Measurements from ENCODE around the gene RAB15. TPM values are rescaled to one million over a fixed set of nuclear protein-coding genes. Genes with fewer than 3 reads are reported as not detected.

Gene RAB15
- polyA plus RNA-seq, 1 donor (not counting 4 experiments of a cell fraction or from before 2014, with no cell fraction given) = 2.1 TPM

GRCh38 chr14:64906022-64906421 is 66.1 kb downstream of the RAB15 start:
- no peak for FAIRE-seq
- H3K4me2 ChIP-seq (ENCODE audit: control insufficient read depth, extremely low read depth, insufficient read depth, low read depth, low read length) = peak overlapping the region; percentile 28
- H3K9me1 ChIP-seq (ENCODE audit: control insufficient read depth, extremely low read depth, insufficient read depth, low read length) = no peaks in the 10 kb centered on the region
- no peaks in the 10 kb centered on the region for H3K36me3 ChIP-seq (ENCODE audit: control insufficient read depth in 2 of 2, extremely low read depth in 1 of 2, insufficient read depth in 2 of 2, low read length in 2 of 2)
- no peak overlapping the region for H3K9ac ChIP-seq (ENCODE audit: control insufficient read depth, extremely low read depth, insufficient read depth, low read length)
- dilution Hi-C loops (cut with MboI; ENCODE audit: extremely low pct_ligation_motif_present, low sequenced_read_pairs) = no loop called here
- no peaks in the 10 kb centered on the region for H3K79me2 ChIP-seq (ENCODE audit: control insufficient read depth, insufficient read depth, low read length)
- no peak for DNase-seq (ENCODE audit: low read depth, low spot score)
- H3K4me1 ChIP-seq (ENCODE audit: control insufficient read depth, extremely low read depth, insufficient read depth, low read length) = no peaks in the 10 kb centered on the region
- peak overlapping the region; percentile 56 for H2AFZ ChIP-seq (ENCODE audit: control insufficient read depth, low read length)
- H4K20me1 ChIP-seq (ENCODE audit: control insufficient read depth, extremely low read depth, insufficient read depth, low read length) = no peaks in the 10 kb centered on the region
- no peak overlapping the region for H3K4me3 ChIP-seq (ENCODE audit: control insufficient read depth in 2 of 3, extremely low read depth in 1 of 3, insufficient read depth in 2 of 3, low read depth in 1 of 3, low read length in 3 of 3)
- H3K9me3 ChIP-seq (ENCODE audit: control insufficient read depth, low read depth, low read length) = no peaks in the 10 kb centered on the region
- TF ChIP-seq EZH2 (IDR thresholded peaks at IDR 0.05; ENCODE audit: low read length) (no peak), CTCF (optimal IDR thresholded peaks at IDR 0.05 in 1 of 3, IDR thresholded peaks at IDR 0.05 in 1 of 3, conservative IDR thresholded peaks at IDR 0.05 in 1 of 3; ENCODE audit: extremely low read depth in 1 of 3, insufficient read depth in 2 of 3, low read length in 3 of 3) (no peak)
- no peaks in the 10 kb centered on the region for H3K27me3 ChIP-seq (ENCODE audit: control insufficient read depth, extremely low read depth, insufficient read depth, low read length)
- H3K27ac ChIP-seq (ENCODE audit: control insufficient read depth, insufficient read depth, low read length) = no peak overlapping the region

- Histone ChIP-seq H3K9me3 (ENCODE audit: control insufficient read depth, low read depth, low read length) (no peaks in the 10 kb centered on the region), H2AFZ (ENCODE audit: control insufficient read depth, low read length) (no peak overlapping the region), H3K36me3 (ENCODE audit: control insufficient read depth in 2 of 2, extremely low read depth in 1 of 2, insufficient read depth in 2 of 2, low read length in 2 of 2) (no peaks in the 10 kb centered on the region), H3K4me3 (ENCODE audit: control insufficient read depth in 2 of 3, extremely low read depth in 1 of 3, insufficient read depth in 2 of 3, low read depth in 1 of 3, low read length in 3 of 3) (no peak overlapping the region), H3K4me1 (ENCODE audit: control insufficient read depth, extremely low read depth, insufficient read depth, low read length) (no peaks in the 10 kb centered on the region), H3K27me3 (ENCODE audit: control insufficient read depth, extremely low read depth, insufficient read depth, low read length) (no peaks in the 10 kb centered on the region), H3K79me2 (ENCODE audit: control insufficient read depth, insufficient read depth, low read length) (no peaks in the 10 kb centered on the region), H4K20me1 (ENCODE audit: control insufficient read depth, extremely low read depth, insufficient read depth, low read length) (no peaks in the 10 kb centered on the region), H3K9ac (ENCODE audit: control insufficient read depth, extremely low read depth, insufficient read depth, low read length) (no peak overlapping the region), H3K4me2 (ENCODE audit: control insufficient read depth, extremely low read depth, insufficient read depth, low read depth, low read length) (no peak overlapping the region), H3K9me1 (ENCODE audit: control insufficient read depth, extremely low read depth, insufficient read depth, low read length) (no peaks in the 10 kb centered on the region), H3K27ac (ENCODE audit: control insufficient read depth, insufficient read depth, low read length) (no peak overlapping the region)
- peak; percentile 29 for FAIRE-seq
- dilution Hi-C loops (cut with MboI; ENCODE audit: extremely low pct_ligation_motif_present, low sequenced_read_pairs) = no loop called here
- DNase-seq (ENCODE audit: low read depth, low spot score) = no peak
- TF ChIP-seq CTCF (optimal IDR thresholded peaks at IDR 0.05 in 1 of 3, IDR thresholded peaks at IDR 0.05 in 1 of 3, conservative IDR thresholded peaks at IDR 0.05 in 1 of 3; ENCODE audit: extremely low read depth in 1 of 3, insufficient read depth in 2 of 3, low read length in 3 of 3) (no peak), EZH2 (IDR thresholded peaks at IDR 0.05; ENCODE audit: low read length) (no peak)
Observed at GRCh38 chr14:64899958-64900357, 72.2 kb downstream of the RAB15 start.

Small RNA genes within 50 kb of the gene (small RNA-seq; reads per million reads assigned to genes)
- gene RPPH1-2P (ENCODE audit: insufficient read length in 3 of 3, low read depth in 3 of 3, low replicate concordance in 1 of 3) = 0 reads per million in 3 experiments

Other genes with a start within 250 kb of the RAB15 start
- 0.02 to 0.09 TPM in 2 of 3 replicates, not detected in the other for gene SPTB, start 92.4 kb downstream of the RAB15 start, polyA plus RNA-seq
- gene CHURC1, start 57.9 kb downstream of the RAB15 start, polyA plus RNA-seq = 65.4 to 126 TPM (median 74.8 TPM) in 3 replicates
- 47.0 to 76.9 TPM (median 57.5 TPM) in 3 replicates for gene GPX2, start 29.6 kb downstream of the RAB15 start, polyA plus RNA-seq
- 10.1 to 16.3 TPM (median 13.7 TPM) in 3 replicates for gene FNTB, start 14.6 kb upstream of the RAB15 start, polyA plus RNA-seq
- 51.8 to 81.6 TPM (median 65.2 TPM) in 3 replicates for gene MAX, start 130.2 kb upstream of the RAB15 start, polyA plus RNA-seq

All from keratinocyte (primary cell).